GM23248 (cell line): ENCODE results near the gene LUZP2. TPM values are rescaled to one million over a fixed set of nuclear protein-coding genes. Genes with fewer than 3 reads are reported as not detected.

ENCODE experiments used
- DNase-seq: peaks from one replicate; pipeline ENCODE4 v3.0.0-alpha.2; 2015
- H2AFZ ChIP-seq: fragments of 200-600 bp; sonication (generic); 2 replicates; pipeline ENCODE4 v1.6.1; 2016; ENCODE audit warnings: antibody characterized with exemption
- H3F3A ChIP-seq: fragments of 200-600 bp; sonication (generic); 2 replicates; pipeline ENCODE4 v1.6.1; 2016; ENCODE audit warnings: mild to moderate bottlenecking, antibody characterized with exemption, mixed run types; ENCODE audit not compliant: insufficient read depth
- H3K27ac ChIP-seq: fragments of 200-600 bp; sonication (generic); 2 replicates; pipeline ENCODE4 v1.5.1; 2016; ENCODE audit warnings: mild to moderate bottlenecking
- H3K27me3 ChIP-seq: fragments of 200-600 bp; sonication (generic); replicated peaks from 2 replicates; pipeline ENCODE4 v1.6.1; 2016; ENCODE audit warnings: mild to moderate bottlenecking; ENCODE audit not compliant: insufficient read depth
- H3K36me3 ChIP-seq: fragments of 200-600 bp; sonication (generic); 2 replicates; pipeline ENCODE4 v1.6.1; 2016; ENCODE audit warnings: low read depth, mild to moderate bottlenecking
- H3K4me1 ChIP-seq: fragments of 200-600 bp; sonication (generic); 2 replicates; pipeline ENCODE4 v1.6.1; 2016; ENCODE audit warnings: mild to moderate bottlenecking; ENCODE audit not compliant: insufficient read depth
- H3K4me2 ChIP-seq: fragments of 200-600 bp; sonication (generic); one replicate; pipeline ENCODE4 v1.6.1; 2016; ENCODE audit warnings: mild to moderate bottlenecking; ENCODE audit not compliant: unreplicated experiment
- H3K4me3 ChIP-seq: fragments of 200-600 bp; sonication (generic); 2 replicates; pipeline ENCODE4 v1.5.1; 2016; ENCODE audit warnings: mild to moderate bottlenecking
- H3K79me2 ChIP-seq: fragments of 200-600 bp; sonication (generic); 2 replicates; pipeline ENCODE4 v1.6.1; 2016; ENCODE audit warnings: mild to moderate bottlenecking; ENCODE audit not compliant: insufficient read depth
- H3K9ac ChIP-seq: fragments of 200-600 bp; sonication (generic); 2 replicates; pipeline ENCODE4 v1.6.1; 2016; ENCODE audit warnings: mild to moderate bottlenecking
- H3K9me2 ChIP-seq: fragments of 200-600 bp; sonication (generic); 2 replicates; pipeline ENCODE4 v1.6.1; 2016; ENCODE audit warnings: mixed run types, mild to moderate bottlenecking, moderate library complexity; ENCODE audit not compliant: insufficient read depth
- H3K9me3 ChIP-seq: fragments of 200-600 bp; sonication (generic); one replicate; pipeline ENCODE4 v1.6.1; 2017; ENCODE audit warnings: low read depth
- H4K20me1 ChIP-seq: fragments of 200-600 bp; sonication (generic); 2 replicates; pipeline ENCODE4 v1.6.0; 2016; ENCODE audit not compliant: insufficient read depth
- EZH2 ChIP-seq: fragments of 200-600 bp; sonication (generic); IDR thresholded peaks from 2 replicates; pipeline ENCODE4 v1.6.1; 2018; ENCODE audit warnings: antibody characterized with exemption, mild to moderate bottlenecking; ENCODE audit not compliant: insufficient read depth, poor library complexity, severe bottlenecking
- EZH2phosphoT487 ChIP-seq: fragments of 200-600 bp; sonication (generic); IDR thresholded peaks from 2 replicates; pipeline ENCODE4 v1.6.1; 2018; ENCODE audit warnings: antibody characterized with exemption, moderate library complexity, mild to moderate bottlenecking, low read depth; ENCODE audit not compliant: insufficient read depth
- WGBS, 2 experiments: methylation state at CpG; one replicate each; pipeline ENCODE4 v1.1.6; 2015 to 2017; ENCODE audit warnings: low lambda C conversion rate in 2 of 2, low coverage in 1 of 2; ENCODE audit errors: missing lambda C conversion rate in 2 of 2; 5-methylcytosine and 5-hydroxymethylcytosine counted together
- in situ Hi-C: fragments of 300-500 bp; cut with MboI; formaldehyde crosslinking; loops from 2 replicates; pipeline ENCODE4 v1.15.0; 2020
- polyA plus RNA-seq: library from polyadenylated mRNA; unstranded; fragments of >200 nt; fragmentation: Nextera tagmentation; extraction: Ambion mirVana; gene quantifications from 2 replicates; pipeline ENCODE4 v1.2.1, GENCODE V29; 2016
- total RNA-seq: library from RNA; depleted of rRNA; stranded (reverse); fragments of >200 nt; shearing (Covaris generic); gene quantifications from 2 replicates; pipeline ENCODE4 v1.2.3, GENCODE V29; 2014

Gene LUZP2
- total and polyA plus RNA-seq, 2 experiments from 2014 or later: not detected

- Histone ChIP-seq H3K27ac (no peak overlapping the region), H3K4me1 (no peaks in the 10 kb centered on the region), H3K27me3 (no peaks in the 10 kb centered on the region), H2AFZ (no peak overlapping the region), H3K4me2 (no peak overlapping the region), H3F3A (no peaks in the 10 kb centered on the region), H3K9me3 (no peaks in the 10 kb centered on the region), H3K79me2 (no peaks in the 10 kb centered on the region), H3K36me3 (no peaks in the 10 kb centered on the region), H3K9ac (no peak overlapping the region), H3K9me2 (no peaks in the 10 kb centered on the region), H4K20me1 (no peaks in the 10 kb centered on the region), H3K4me3 (no peak overlapping the region)
- in situ Hi-C loops: no loop called here
- TF ChIP-seq EZH2phosphoT487 (no peak), EZH2 (no peak)
- 14 to 37% methylated on average over 1 of the region's 1 CpG for WGBS, 2 experiments
- DNase-seq: no peak
Measured at GRCh38 chr11:24731554-24731953, 234.7 kb downstream of the LUZP2 start.

- H3K9me2 ChIP-seq: no peaks in the 10 kb centered on the region
- DNase-seq: no peak
- no peak overlapping the region for H3K4me2 ChIP-seq
- TF ChIP-seq EZH2 (no peak), EZH2phosphoT487 (no peak)
- no peaks in the 10 kb centered on the region for H3K9me3 ChIP-seq
- H3K9ac ChIP-seq: no peak overlapping the region
- no peaks in the 10 kb centered on the region for H4K20me1 ChIP-seq
- H3K27ac ChIP-seq: no peak overlapping the region
- no peak overlapping the region for H3K4me3 ChIP-seq
- WGBS, 2 experiments: 11 to 18% methylated on average over 3 of the region's 3 CpGs
- in situ Hi-C loops: no loop called here
- H3F3A ChIP-seq: no peaks in the 10 kb centered on the region
- no peak overlapping the region for H2AFZ ChIP-seq
- no peaks in the 10 kb centered on the region for H3K27me3 ChIP-seq
- no peaks in the 10 kb centered on the region for H3K79me2 ChIP-seq
- H3K4me1 ChIP-seq: no peaks in the 10 kb centered on the region
- no peaks in the 10 kb centered on the region for H3K36me3 ChIP-seq
Measured at GRCh38 chr11:24734742-24735237, 237.9 kb downstream of the LUZP2 start.

GRCh38 chr11:24738972-24739371 is 242.1 kb downstream of the LUZP2 start:
- TF ChIP-seq EZH2 (no peak), EZH2phosphoT487 (no peak)
- Histone ChIP-seq H3K27ac (no peak overlapping the region), H3K4me3 (no peak overlapping the region), H3K79me2 (no peaks in the 10 kb centered on the region), H3K9ac (no peak overlapping the region), H3K36me3 (no peaks in the 10 kb centered on the region), H4K20me1 (no peaks in the 10 kb centered on the region), H3K9me2 (no peaks in the 10 kb centered on the region), H2AFZ (no peak overlapping the region), H3K9me3 (no peaks in the 10 kb centered on the region), H3K4me2 (no peak overlapping the region), H3F3A (no peaks in the 10 kb centered on the region), H3K27me3 (no peaks in the 10 kb centered on the region), H3K4me1 (no peaks in the 10 kb centered on the region)
- 13 to 15% methylated on average over 2 of the region's 2 CpGs for WGBS, 2 experiments
- in situ Hi-C loops: no loop called here
- DNase-seq: no peak

GRCh38 chr11:24739637-24740036 is 242.8 kb downstream of the LUZP2 start:
- no peaks in the 10 kb centered on the region for H3K27me3 ChIP-seq
- H3K9me3 ChIP-seq: no peaks in the 10 kb centered on the region
- TF ChIP-seq EZH2phosphoT487: no peak
- no peak for TF ChIP-seq EZH2
- WGBS, 2 experiments: 32 to 37% methylated on average over 4 of the region's 4 CpGs
- in situ Hi-C loops: no loop called here
- H4K20me1 ChIP-seq: no peaks in the 10 kb centered on the region
- no peak for DNase-seq
- H3F3A ChIP-seq: no peaks in the 10 kb centered on the region
- H3K9me2 ChIP-seq: no peaks in the 10 kb centered on the region
- H3K4me1 ChIP-seq: no peaks in the 10 kb centered on the region
- H3K9ac ChIP-seq: no peak overlapping the region
- H3K4me2 ChIP-seq: no peak overlapping the region
- no peaks in the 10 kb centered on the region for H3K79me2 ChIP-seq
- no peak overlapping the region for H3K27ac ChIP-seq
- H3K4me3 ChIP-seq: no peak overlapping the region
- no peak overlapping the region for H2AFZ ChIP-seq
- H3K36me3 ChIP-seq: no peaks in the 10 kb centered on the region
